HPDE6-E6E7 (cell line): Measurements from ENCODE around the gene MOB1A.
"Not testable (repeated sequence)": the region's sequence is repeated elsewhere in the genome, so short reads cannot be mapped to it uniquely, and the experiment has no call there.

Experiments
- DNase-seq: peaks from one replicate; pipeline ENCODE4 v3.0.0; 2011; ENCODE audit warnings: missing footprints; ENCODE audit errors: extremely low spot score

MOB1A gene

GRCh38 chr2:74198461-74199274 lies 20.0 kb upstream of the MOB1A start, which contains the start of gene MTHFD2:
Gene MTHFD2, plus strand, starts transcription at chr2:74198615. Its CDS starts 27 bp downstream, at chr2:74198642.
- peak; percentile 99 for DNase-seq

DNA sequence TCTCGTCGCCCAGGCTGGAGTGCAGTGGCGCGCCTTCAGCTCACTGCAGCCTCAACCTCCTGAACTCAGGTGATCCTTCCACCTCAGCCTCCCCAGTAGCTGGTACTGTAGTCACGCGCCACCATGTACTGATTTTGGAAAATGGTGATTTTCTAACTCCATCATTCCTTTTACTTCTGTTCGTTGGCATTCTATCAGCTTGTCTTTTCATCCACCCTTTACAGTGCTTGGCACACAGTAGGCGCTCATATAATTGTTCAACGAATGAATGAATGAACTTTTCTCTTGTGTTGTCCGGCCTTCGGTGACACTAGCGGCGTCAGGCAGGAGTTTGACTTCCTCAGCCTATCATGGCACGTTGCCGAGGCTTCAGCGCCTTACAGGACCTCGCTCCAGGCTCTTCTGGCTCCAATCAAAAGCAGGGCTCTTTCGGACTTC lies 19.4 kb upstream of the MOB1A start:
- no peak for DNase-seq

DNA sequence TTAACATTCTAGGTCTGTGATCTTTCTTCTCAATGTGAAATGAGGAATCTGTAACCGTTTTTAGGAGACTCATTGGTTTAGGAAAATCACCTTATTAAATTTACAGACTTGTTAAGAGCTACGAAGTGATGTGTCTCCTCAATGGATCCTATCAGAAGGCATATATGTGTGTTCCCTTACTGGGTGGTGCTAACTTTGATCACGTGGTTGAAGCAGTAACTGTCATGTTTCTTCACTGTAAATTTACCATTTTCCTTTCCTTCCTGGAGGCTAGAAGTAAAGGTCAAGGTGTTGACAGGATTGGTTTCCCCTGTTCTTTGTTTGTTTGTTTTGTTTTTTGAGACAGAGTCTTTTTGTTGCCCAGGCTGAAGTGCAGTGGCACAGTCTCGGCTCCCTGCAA lies 18.4 kb upstream of the MOB1A start:
- no peak for DNase-seq

GRCh38 chr2:74194799-74195198 lies 16.1 kb upstream of the MOB1A start:
- no peak for DNase-seq

DNA sequence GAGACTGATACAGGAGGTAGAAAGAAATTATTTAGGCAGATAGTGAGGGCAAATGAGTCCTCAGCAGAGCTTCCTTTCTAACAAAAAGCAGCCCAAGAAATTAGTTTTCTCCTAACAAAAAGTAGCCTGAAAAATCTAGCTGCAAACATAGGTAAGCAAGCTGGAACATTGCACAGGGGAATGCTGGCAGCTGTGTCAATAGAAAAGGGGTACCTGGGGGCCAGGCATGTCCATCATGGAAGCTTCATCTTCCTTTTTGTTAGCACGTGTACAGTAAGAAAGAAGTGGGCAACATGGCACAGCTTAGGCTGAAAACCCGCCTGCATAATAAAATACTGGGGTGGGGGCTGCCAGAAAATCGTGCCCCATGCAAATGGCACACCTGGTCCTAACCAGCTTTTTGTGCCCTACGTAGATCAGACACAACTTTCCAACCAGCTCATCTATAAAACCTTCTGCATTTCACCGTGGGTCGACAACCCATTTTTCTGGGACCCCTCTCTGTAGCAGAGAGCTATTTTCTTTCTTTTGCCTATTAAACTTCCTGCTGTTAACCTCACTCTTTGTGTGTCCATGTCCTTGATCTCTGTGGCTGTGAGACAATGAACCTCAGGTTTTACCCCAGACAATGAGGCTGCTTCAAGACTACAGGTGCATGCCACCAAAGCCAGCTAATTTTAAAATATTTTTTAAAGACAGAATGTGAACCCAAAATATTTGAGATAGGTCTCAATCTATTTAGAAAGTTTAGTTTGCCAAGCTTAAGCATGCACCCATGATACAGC lies 13.1 kb upstream of the MOB1A start:
- DNase-seq = no peak

DNA sequence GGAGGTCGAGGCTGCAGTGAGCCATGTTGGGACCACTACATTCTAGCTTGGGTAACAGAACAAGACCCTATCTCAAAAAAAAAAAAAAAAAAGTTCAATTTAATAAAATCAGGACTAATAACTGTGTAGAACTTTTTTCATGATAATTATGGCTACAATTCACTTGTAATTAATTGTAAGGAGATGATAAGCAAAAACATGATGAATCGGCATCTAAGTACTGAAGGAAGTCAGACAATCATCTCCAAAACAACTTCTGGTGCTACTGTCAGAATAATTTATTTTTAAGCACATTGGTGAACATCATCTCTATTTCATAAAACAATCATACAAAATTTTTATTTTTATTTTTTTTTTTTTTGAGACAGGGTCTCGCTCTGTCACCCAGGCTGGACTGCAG lies 10.0 kb upstream of the MOB1A start:
- no peak for DNase-seq

DNA sequence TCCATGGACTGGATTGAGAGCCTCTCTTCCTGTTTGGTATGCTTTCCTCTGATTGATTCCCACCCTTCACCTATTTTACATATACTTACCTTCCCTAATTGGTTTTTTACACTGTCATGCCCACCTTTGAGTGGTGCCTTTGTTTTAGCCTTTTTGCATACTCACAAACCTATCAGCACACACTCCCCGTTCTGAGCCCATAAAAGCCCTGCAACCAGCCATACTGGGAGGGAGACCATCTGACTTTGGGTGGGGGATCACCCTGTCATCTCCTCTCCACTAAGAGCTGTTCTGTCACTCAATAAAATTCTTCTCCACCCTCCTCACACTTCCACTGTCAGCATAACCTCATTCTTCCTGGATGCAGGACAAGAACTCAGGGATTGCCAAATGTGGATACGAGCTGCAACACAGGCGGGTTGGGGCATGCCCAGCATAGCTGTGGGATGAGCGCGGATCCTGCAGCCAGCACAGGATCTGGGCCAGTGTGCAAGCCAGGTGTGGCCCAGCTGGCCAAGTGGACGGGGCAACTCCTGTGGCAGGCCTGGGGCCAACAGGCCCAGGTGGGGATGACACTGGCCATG lies 9.4 kb upstream of the MOB1A start:
- DNase-seq = peak; percentile 87

DNA sequence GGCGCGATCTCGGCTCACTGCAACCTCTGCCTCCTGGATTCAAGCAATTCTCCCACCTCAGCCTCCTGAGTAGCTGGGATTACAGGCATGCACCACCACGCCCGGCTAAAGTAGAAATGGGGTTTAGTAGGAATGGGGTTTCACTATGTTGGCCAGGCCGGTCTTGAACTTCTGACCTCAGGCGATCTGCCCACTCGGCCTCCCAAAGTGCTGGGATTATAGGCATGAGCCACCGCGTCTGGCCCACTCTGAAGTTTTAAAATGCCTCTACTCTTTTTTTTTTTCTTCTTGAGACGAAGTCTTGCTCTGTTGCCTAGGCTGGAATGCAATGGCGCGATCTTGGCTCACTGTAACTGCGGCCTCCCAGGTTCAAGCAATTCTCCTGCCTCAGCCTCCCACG lies 8.0 kb upstream of the MOB1A start:
- not testable (repeated sequence) for DNase-seq

DNA sequence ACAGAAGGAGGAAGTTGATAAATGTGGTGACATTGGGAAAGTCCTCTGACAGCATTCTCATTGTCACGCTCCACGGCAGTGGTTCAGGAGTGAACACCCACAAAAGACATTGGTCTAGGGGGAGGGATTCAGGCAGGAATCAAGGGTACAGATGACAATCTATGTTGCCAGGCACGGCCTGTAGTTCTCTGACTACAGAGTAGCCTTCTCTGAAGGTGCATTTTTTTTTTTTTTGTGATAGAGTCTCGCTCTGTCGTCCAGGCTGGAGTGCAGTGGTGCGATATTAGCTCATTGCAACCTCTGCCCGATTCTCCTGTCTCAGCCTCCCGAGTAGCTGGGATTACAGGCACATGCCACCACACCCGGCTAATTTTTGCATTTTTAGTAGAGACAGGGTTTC lies 7.4 kb upstream of the MOB1A start:
- no peak for DNase-seq

GRCh38 chr2:74183878-74184277 lies 5.2 kb upstream of the MOB1A start:
- DNase-seq = no peak

GRCh38 chr2:74181739-74182138 lies 3.1 kb upstream of the MOB1A start:
- DNase-seq = no peak

DNA sequence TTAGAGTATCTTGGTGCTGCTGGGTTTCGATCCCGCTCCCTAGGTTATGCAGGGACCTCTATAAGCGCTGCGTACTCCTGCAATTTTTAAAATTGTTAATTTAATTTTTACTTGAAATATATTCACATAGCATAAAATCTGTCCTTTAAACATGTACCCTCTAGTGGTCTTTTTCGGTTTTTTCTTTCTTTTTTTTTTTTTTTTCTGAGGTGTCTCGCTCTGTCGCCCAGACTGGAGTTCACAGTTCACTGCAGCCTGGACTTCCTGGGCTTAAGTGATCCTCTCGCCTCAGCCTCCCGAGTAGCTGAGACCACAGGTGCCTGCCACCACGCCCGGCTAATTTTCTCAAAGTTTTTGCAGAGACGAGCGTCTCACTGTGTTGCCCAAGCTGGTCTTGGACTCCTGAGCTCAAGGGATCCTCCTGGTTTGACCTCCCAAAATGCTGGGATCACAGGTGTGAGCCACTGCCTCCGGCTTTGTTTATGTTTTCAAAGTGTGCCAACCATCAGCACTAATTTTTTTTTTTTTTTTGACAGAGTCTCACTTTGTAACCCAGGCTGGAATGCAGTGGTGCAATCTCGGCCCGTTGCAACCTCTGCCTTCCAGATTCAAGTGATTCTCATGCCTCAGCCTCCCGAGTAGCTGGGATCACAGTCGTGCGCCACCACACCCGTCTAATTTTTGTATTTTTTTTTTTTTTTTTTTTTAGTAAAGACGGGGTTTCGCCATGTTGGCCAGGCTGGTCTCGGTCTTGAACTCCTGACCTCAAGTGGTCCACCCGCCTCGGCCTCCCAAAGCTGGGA lies 585 bp upstream of the MOB1A start:
- no peak for DNase-seq

GRCh38 chr2:74177696-74178095 lies 983 bp downstream of the MOB1A start:
- no peak for DNase-seq

GRCh38 chr2:74174909-74175308 lies 3.8 kb downstream of the MOB1A start:
- no peak for DNase-seq

DNA sequence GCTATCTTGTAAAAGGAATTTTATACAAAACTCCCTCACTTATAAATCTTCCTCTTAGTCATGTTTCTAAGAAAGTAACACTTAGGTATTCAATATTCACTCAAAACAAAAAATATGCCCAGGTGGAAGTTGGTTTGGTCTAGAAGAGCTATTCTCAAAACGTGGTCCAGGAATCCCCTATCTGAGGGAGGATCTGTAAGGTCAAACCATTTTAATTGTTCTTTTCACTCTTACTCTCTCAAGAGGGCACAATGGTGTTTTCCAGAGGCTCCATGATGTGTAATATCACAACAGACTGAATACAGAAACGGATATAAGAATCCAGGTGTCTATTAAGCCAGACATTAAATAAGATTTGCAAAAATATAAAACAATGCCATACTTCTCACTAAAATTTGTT lies 9.9 kb downstream of the MOB1A start:
- no peak for DNase-seq

DNA sequence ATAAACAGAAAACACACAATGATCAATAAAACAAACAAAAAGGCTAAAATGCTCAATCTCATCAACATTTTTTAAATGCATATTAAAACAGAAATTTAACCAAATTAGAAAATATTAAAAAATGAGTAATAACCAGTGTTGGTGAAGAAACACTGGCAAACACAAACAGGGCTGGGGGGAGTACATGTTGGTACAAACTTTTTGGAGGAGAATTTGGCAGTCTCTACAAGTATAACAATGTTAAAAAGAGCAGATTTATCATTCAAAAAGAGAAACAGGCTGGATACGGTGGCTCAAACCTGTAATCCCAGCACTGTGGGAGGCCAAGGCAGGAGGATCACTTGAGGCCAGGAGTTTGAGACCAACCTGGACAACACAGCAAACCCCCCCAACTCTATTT lies 13.9 kb downstream of the MOB1A start:
- no peak for DNase-seq

DNA sequence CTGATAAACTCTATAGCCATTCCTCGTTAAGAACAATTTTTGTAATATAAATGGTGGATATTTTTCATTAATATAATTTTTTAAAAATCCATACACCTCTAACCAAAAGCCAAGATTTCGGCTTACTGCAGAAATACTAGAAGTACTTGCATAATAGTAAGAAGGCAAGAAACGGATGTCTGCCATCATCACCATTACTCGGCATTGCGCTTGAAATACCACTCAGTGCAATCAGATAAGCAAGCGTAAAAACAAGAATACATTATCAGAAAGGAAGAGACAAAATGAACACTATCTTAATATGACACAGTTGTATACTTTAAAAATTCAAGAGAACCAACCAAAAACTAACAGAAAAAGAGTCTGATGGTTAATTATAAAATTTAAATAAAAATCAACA lies 15.7 kb downstream of the MOB1A start:
- DNase-seq = no peak

DNA sequence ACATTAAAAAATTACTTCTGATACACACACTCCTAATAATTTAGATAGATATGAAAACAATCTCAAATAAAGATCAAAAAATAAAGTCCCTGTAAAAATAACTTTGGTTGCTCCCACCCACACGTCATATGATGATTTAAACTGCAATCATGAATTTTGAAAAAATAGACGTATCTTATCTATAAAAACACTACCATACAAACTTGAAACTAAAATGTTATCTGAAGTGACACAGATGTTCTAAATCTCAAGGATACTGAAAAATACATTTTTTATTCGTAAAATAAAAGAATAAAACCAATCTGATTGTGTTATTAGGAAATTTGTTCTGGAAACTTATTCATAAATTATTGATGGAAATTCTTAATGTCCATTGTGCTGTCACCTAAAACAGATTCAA lies 22.8 kb downstream of the MOB1A start:
- no peak for DNase-seq

GRCh38 chr2:74152954-74153353 lies 25.7 kb downstream of the MOB1A start:
- no peak for DNase-seq

GRCh38 chr2:74149570-74150319 lies 28.9 kb downstream of the MOB1A start:
- no peak for DNase-seq

DNA sequence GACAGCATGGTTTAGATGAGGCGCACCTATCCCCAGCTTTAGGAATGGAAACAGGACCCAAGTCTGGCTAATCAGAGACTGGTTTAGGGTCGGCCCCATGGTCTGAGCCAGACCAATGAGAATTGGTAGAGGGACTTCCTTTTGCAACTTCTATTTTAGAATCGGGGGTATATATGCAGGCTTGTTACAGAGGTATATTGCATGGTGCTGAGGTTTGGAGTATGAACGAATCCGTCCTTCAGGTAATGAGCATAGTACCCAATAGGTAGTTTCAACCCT lies 29.5 kb downstream of the MOB1A start:
- no peak for DNase-seq
